Thoracic aorta (tissue), 2 donors: Measurements from ENCODE around the gene FXR2. TPM values are rescaled to one million over a fixed set of nuclear protein-coding genes. Genes with fewer than 3 reads are reported as not detected.

Experiments used
- ATAC-seq: fragments of 150-250 bp; one replicate; pipeline ENCODE4 v1.8.0; 2017; ENCODE audit warnings: low read depth; ENCODE audit not compliant: insufficient number of reproducible peaks, low FRiP score
- DNase-seq: peaks from one replicate; pipeline ENCODE4 v3.0.0-alpha.2; 2020; ENCODE audit warnings: low spot score
- H3K27ac ChIP-seq, 2 donors: fragments of 200-600 bp; sonication (generic); 1 replicate in 1 of 2; 2 replicates in 1 of 2; pipeline ENCODE4 v1.5.1; 2016; ENCODE audit warnings: mild to moderate bottlenecking in 2 of 2, moderate library complexity in 2 of 2
- H3K27me3 ChIP-seq: fragments of 200-600 bp; sonication (generic); replicated peaks from 2 replicates; pipeline ENCODE4 v1.6.0; 2016; ENCODE audit warnings: mild to moderate bottlenecking; ENCODE audit not compliant: insufficient read depth
- H3K36me3 ChIP-seq: fragments of 200-600 bp; sonication (generic); one replicate; pipeline ENCODE4 v1.5.1; 2016
- H3K4me1 ChIP-seq, 2 donors: fragments of 200-600 bp; sonication (generic); 1 replicate in 1 of 2; 2 replicates in 1 of 2; pipeline versions ENCODE4 v1.5.1 to v1.6.0; 2016; ENCODE audit warnings: low read depth in 2 of 2, mild to moderate bottlenecking in 1 of 2; ENCODE audit not compliant: control insufficient read depth in 1 of 2
- H3K4me3 ChIP-seq: fragments of 200-600 bp; sonication (generic); 2 replicates; pipeline ENCODE4 v1.5.1; 2016; ENCODE audit warnings: mild to moderate bottlenecking
- H3K9me3 ChIP-seq: fragments of 200-600 bp; sonication (generic); 2 replicates; pipeline ENCODE4 v1.5.1; 2016
- CTCF ChIP-seq: fragments of 200-600 bp; sonication (generic); IDR thresholded peaks from one replicate; pipeline ENCODE4 v1.5.1; 2019; ENCODE audit warnings: antibody characterized with exemption
- total RNA-seq, 2 donors: library from RNA; depleted of rRNA; stranded (reverse); fragments of >200 nt; gene quantifications; one replicate each; pipeline versions ENCODE4 v1.1.0 to v1.2.3, GENCODE V29; 2016

Gene FXR2
- total RNA-seq, 2 donors from 2014 or later: 42.8 to 53.9 TPM

- Histone ChIP-seq H3K36me3 (peaks cover 23% of the 10 kb centered on the region), H3K27me3 (no peaks in the 10 kb centered on the region), H3K4me3 (peak overlapping the region; percentile 75), H3K4me1 (peaks cover 8 to 29% of the 10 kb centered on the region in 2 donors), H3K9me3 (no peaks in the 10 kb centered on the region), H3K27ac (peak overlapping the region; percentile 44 to 50)
- ATAC-seq: no peak
- TF ChIP-seq CTCF: no peak
- DNase-seq: no peak
Observed at GRCh38 chr17:7588553-7589203, 26.0 kb downstream of the FXR2 start.

GRCh38 chr17:7587420-7588151 is 27.1 kb downstream of the FXR2 start:
- Histone ChIP-seq H3K27ac (peak overlapping the region in 1 of 2 donors; percentile 41), H3K4me3 (no peak overlapping the region), H3K27me3 (no peaks in the 10 kb centered on the region), H3K36me3 (peaks cover 12% of the 10 kb centered on the region), H3K9me3 (no peaks in the 10 kb centered on the region), H3K4me1 (peaks cover 15 to 37% of the 10 kb centered on the region in 2 donors)
- DNase-seq (no peak), ATAC-seq (no peak)
- no peak for TF ChIP-seq CTCF

GRCh38 chr17:7586673-7587419 is 27.9 kb downstream of the FXR2 start:
- no peak for ATAC-seq
- no peak for DNase-seq
- Histone ChIP-seq H3K36me3 (peaks cover 5% of the 10 kb centered on the region), H3K9me3 (no peaks in the 10 kb centered on the region), H3K4me1 (peaks cover 22 to 44% of the 10 kb centered on the region in 2 donors), H3K27me3 (no peaks in the 10 kb centered on the region), H3K4me3 (no peak overlapping the region), H3K27ac (no peak overlapping the region)
- no peak for TF ChIP-seq CTCF

GRCh38 chr17:7583253-7584109 is 31.2 kb downstream of the FXR2 start, which contains the start of gene MPDU1:
TSS of gene MPDU1 (plus strand) at chr17:7583852. CDS start at chr17:7583863, 11 bp downstream.
- no peaks in the 10 kb centered on the region for H3K9me3 ChIP-seq
- no peaks in the 10 kb centered on the region for H3K27me3 ChIP-seq
- peak; percentile 76 for ATAC-seq
- peaks cover 2% of the 10 kb centered on the region for H3K36me3 ChIP-seq
- H3K4me1 ChIP-seq: peaks cover 49 to 62% of the 10 kb centered on the region in 2 donors
- H3K27ac ChIP-seq: peak within 1 kb of the TSS; percentile 88 to 89
- TF ChIP-seq CTCF: no peak
- H3K4me3 ChIP-seq: peak within 1 kb of the TSS; percentile 75
- peak; percentile 87 for DNase-seq
